WTC11 (cell line): ENCODE data around the gene TMEM98. TPM values are rescaled to one million over a fixed set of nuclear protein-coding genes. Genes with fewer than 3 reads are reported as not detected.

Source experiments
- ATAC-seq: fragments of 200-7000 bp; cut with Tn5 transposase; 2 replicates; pipeline ENCODE4 v1.10.0; 2021; ENCODE audit warnings: mild to moderate bottlenecking, moderate library complexity
- CTCF ChIA-PET: fragments of 300-600 bp; sonication (Branson Sonifier 250); formaldehyde crosslinking; loops from one replicate; lab custom pipeline; 2021; ENCODE audit warnings: antibody characterized with exemption; lab: Charles Lee
- POLR2A ChIA-PET: fragments of 350-600 bp; sonication (Branson Sonifier 250); formaldehyde crosslinking; loops from one replicate; lab custom pipeline; 2021; ENCODE audit warnings: antibody characterized with exemption; lab: Charles Lee
- DNase-seq: peaks from one replicate; pipeline ENCODE4 v3.0.0; 2021; ENCODE audit warnings: low spot score
- H3K27ac Mint-ChIP-seq: 2 replicates; pipeline ENCODE4 v1.8.0; 2021; ENCODE audit warnings: mixed read lengths
- H3K27me3 Mint-ChIP-seq: 2 replicates; pipeline ENCODE4 v1.8.0; 2021; ENCODE audit warnings: low read depth, mild to moderate bottlenecking, moderate library complexity, mixed read lengths
- H3K36me3 Mint-ChIP-seq: 2 replicates; pipeline ENCODE4 v1.8.0; 2021; ENCODE audit warnings: mixed read lengths
- H3K4me1 Mint-ChIP-seq: 2 replicates; pipeline ENCODE4 v1.8.0; 2022; ENCODE audit warnings: mixed read lengths
- H3K4me3 Mint-ChIP-seq: 2 replicates; pipeline ENCODE4 v1.8.0; 2021; ENCODE audit warnings: mild to moderate bottlenecking, moderate library complexity, mixed read lengths
- H3K9me3 Mint-ChIP-seq: 2 replicates; pipeline ENCODE4 v1.8.0; 2021; ENCODE audit warnings: mixed read lengths
- AR ChIP-seq: fragments of 250-450 bp; sonication (Bioruptor Pico); IDR thresholded peaks from 2 replicates; pipeline ENCODE4 v1.9.0; 2021; ENCODE audit warnings: mild to moderate bottlenecking
- ATF6 ChIP-seq: sonication (generic); formaldehyde crosslinking; IDR thresholded peaks from 2 replicates; pipeline ENCODE4 v1.8.1; 2023; ENCODE audit warnings: mild to moderate bottlenecking, missing genetic modification reagents
- FOXK1 ChIP-seq: sonication (generic); formaldehyde crosslinking; IDR thresholded peaks from 2 replicates; pipeline ENCODE4 v1.8.0; 2022; ENCODE audit warnings: mild to moderate bottlenecking, moderate library complexity, missing genetic modification reagents
- NR2C2 ChIP-seq: sonication (generic); formaldehyde crosslinking; IDR thresholded peaks from 2 replicates; pipeline ENCODE4 v1.8.0; 2022; ENCODE audit warnings: mild to moderate bottlenecking, missing genetic modification reagents
- SMAD3 ChIP-seq: sonication (generic); formaldehyde crosslinking; IDR thresholded peaks from 2 replicates; pipeline ENCODE4 v1.8.0; 2022; ENCODE audit warnings: missing genetic modification reagents, mild to moderate bottlenecking, borderline replicate concordance
- USF1 ChIP-seq: sonication (generic); formaldehyde crosslinking; IDR thresholded peaks from 2 replicates; pipeline ENCODE4 v1.8.0; 2022; ENCODE audit warnings: mild to moderate bottlenecking, missing genetic modification reagents
- ZNF219 ChIP-seq: sonication (generic); formaldehyde crosslinking; IDR thresholded peaks from 2 replicates; pipeline ENCODE4 v1.8.0; 2023; ENCODE audit warnings: missing genetic modification reagents, mild to moderate bottlenecking, borderline replicate concordance
- ZNF232 ChIP-seq: sonication (generic); formaldehyde crosslinking; IDR thresholded peaks from 2 replicates; pipeline ENCODE4 v1.8.0; 2022; ENCODE audit warnings: mild to moderate bottlenecking, missing genetic modification reagents
- ZNF396 ChIP-seq: fragments of 250-450 bp; sonication (Bioruptor Pico); IDR thresholded peaks from 2 replicates; pipeline ENCODE4 v1.8.0; 2021; ENCODE audit warnings: mild to moderate bottlenecking, moderate library complexity, borderline replicate concordance
- ZNF671 ChIP-seq: fragments of 250-450 bp; sonication (Bioruptor Pico); IDR thresholded peaks from 2 replicates; pipeline ENCODE4 v1.8.0; 2021; ENCODE audit warnings: mild to moderate bottlenecking
- total RNA-seq: library from RNA; stranded (reverse); gene quantifications from 3 replicates; pipeline ENCODE4 v1.2.3, GENCODE V29; 2021
- TF ChIP-seq, protein P1 (sequence below): sonication (generic); formaldehyde crosslinking; IDR thresholded peaks from 2 replicates; pipeline ENCODE4 v1.8.0; 2022; ENCODE audit warnings: missing genetic modification reagents
- TF ChIP-seq, protein P2 (sequence below): sonication (generic); formaldehyde crosslinking; IDR thresholded peaks from 2 replicates; pipeline ENCODE4 v1.8.1; 2022; ENCODE audit warnings: low read depth, missing genetic modification reagents, borderline replicate concordance

TMEM98 gene
- total RNA-seq, 1 experiment from 2014 or later: 70.3 TPM

GRCh38 chr17:32907583-32907982 is 20.4 kb upstream of the TMEM98 start:
- ChIA-PET CTCF (interaction anchor here (0.7 to 2.0 kb wide), 3 partner anchors 31 to 1691 kb away, joined by 4 to 8 read pairs (median 4); partner anchors contain the start of gene MYO1D), POLR2A (no interaction called here)
- H3K9me3 Mint-ChIP-seq: 0 out of 2 replicates have a peak, but pooled peaks cover 5% of the 10 kb centered on the region

More at GRCh38 chr17:32907583-32907982, 20.4 kb upstream of the TMEM98 start:
- TF ChIP-seq ATF6 (CRISPR knock-in tag) (no peak), ZNF671 (no peak), FOXK1 (no peak), ZNF396 (no peak), SMAD3 (CRISPR knock-in tag) (no peak), AR (CRISPR knock-in tag) (no peak), USF1 (CRISPR knock-in tag) (no peak), ZNF219 (CRISPR knock-in tag) (no peak), ZNF232 (CRISPR knock-in tag) (no peak), NR2C2 (no peak)
- TF ChIP-seq, protein P1, sequence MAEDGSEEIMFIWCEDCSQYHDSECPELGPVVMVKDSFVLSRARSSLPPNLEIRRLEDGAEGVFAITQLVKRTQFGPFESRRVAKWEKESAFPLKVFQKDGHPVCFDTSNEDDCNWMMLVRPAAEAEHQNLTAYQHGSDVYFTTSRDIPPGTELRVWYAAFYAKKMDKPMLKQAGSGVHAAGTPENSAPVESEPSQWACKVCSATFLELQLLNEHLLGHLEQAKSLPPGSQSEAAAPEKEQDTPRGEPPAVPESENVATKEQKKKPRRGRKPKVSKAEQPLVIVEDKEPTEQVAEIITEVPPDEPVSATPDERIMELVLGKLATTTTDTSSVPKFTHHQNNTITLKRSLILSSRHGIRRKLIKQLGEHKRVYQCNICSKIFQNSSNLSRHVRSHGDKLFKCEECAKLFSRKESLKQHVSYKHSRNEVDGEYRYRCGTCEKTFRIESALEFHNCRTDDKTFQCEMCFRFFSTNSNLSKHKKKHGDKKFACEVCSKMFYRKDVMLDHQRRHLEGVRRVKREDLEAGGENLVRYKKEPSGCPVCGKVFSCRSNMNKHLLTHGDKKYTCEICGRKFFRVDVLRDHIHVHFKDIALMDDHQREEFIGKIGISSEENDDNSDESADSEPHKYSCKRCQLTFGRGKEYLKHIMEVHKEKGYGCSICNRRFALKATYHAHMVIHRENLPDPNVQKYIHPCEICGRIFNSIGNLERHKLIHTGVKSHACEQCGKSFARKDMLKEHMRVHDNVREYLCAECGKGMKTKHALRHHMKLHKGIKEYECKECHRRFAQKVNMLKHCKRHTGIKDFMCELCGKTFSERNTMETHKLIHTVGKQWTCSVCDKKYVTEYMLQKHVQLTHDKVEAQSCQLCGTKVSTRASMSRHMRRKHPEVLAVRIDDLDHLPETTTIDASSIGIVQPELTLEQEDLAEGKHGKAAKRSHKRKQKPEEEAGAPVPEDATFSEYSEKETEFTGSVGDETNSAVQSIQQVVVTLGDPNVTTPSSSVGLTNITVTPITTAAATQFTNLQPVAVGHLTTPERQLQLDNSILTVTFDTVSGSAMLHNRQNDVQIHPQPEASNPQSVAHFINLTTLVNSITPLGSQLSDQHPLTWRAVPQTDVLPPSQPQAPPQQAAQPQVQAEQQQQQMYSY (CRISPR knock-in tag): no peak
- TF ChIP-seq, protein P2, sequence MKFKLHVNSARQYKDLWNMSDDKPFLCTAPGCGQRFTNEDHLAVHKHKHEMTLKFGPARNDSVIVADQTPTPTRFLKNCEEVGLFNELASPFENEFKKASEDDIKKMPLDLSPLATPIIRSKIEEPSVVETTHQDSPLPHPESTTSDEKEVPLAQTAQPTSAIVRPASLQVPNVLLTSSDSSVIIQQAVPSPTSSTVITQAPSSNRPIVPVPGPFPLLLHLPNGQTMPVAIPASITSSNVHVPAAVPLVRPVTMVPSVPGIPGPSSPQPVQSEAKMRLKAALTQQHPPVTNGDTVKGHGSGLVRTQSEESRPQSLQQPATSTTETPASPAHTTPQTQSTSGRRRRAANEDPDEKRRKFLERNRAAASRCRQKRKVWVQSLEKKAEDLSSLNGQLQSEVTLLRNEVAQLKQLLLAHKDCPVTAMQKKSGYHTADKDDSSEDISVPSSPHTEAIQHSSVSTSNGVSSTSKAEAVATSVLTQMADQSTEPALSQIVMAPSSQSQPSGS (CRISPR knock-in tag): no peak
- Mint-ChIP-seq H3K27me3 (no peaks in the 10 kb centered on the region; the same call in 1 of the 2 replicates), H3K36me3 (no peaks in the 10 kb centered on the region), H3K27ac (no peak overlapping the region), H3K4me3 (no peak overlapping the region), H3K4me1 (peaks cover 24% of the 10 kb centered on the region)
- DNase-seq (no peak), ATAC-seq (no peak)
